NB4 (cell line): ENCODE measurements around the gene DNAJA3.
"Not testable (repeated sequence)": the region's sequence is repeated elsewhere in the genome, so short reads cannot be mapped to it uniquely, and the experiment has no call there.

Experiments used
- CTCF ChIP-seq: IDR thresholded peaks from one replicate; pipeline ENCODE4 v1.5.1; 2012; ENCODE audit warnings: low read depth, low read length
- MAX ChIP-seq: IDR thresholded peaks from 2 replicates; pipeline ENCODE4 v1.6.1; 2011; ENCODE audit warnings: low read depth, low read length
- POLR2A ChIP-seq: IDR thresholded peaks from 2 replicates; pipeline ENCODE4 v1.6.1; 2011; ENCODE audit warnings: mild to moderate bottlenecking; ENCODE audit not compliant: insufficient read length; ENCODE audit errors: extremely low read depth

- not testable (repeated sequence) for TF ChIP-seq CTCF, POLR2A, MAX
Measured at GRCh38 chr16:4393850-4394249, 31.8 kb upstream of the DNAJA3 start.
